Subcutaneous abdominal adipose tissue (tissue), 5 donors: ENCODE results near the gene WDR82.
A peak's percentile ranks its signal among the peaks of the same experiment; 100 is the strongest.

Experiments
- H3K27ac ChIP-seq: one replicate; pipeline ENCODE4 v1.7.0; 2013; ENCODE audit warnings: low read depth, mild to moderate bottlenecking, inconsistent platforms, low read length, moderate library complexity
- H3K27me3 ChIP-seq, 5 donors: one replicate each; pipeline ENCODE4 v1.7.0; 2013; ENCODE audit warnings: low read length in 5 of 5, inconsistent platforms in 1 of 5; ENCODE audit not compliant: control insufficient read depth in 5 of 5, insufficient read depth in 4 of 5
- H3K36me3 ChIP-seq, 5 donors: one replicate each; pipeline ENCODE4 v1.7.0; 2013; ENCODE audit warnings: low read length in 5 of 5; ENCODE audit not compliant: control insufficient read depth in 5 of 5, insufficient read depth in 5 of 5
- H3K4me1 ChIP-seq, 5 donors: one replicate each; pipeline ENCODE4 v1.7.0; 2013; ENCODE audit warnings: low read length in 5 of 5, mild to moderate bottlenecking in 3 of 5, moderate library complexity in 1 of 5; ENCODE audit not compliant: control insufficient read depth in 5 of 5, insufficient read depth in 5 of 5
- H3K4me3 ChIP-seq, 5 donors: one replicate each; pipeline ENCODE4 v1.7.0; 2013; ENCODE audit warnings: low read length in 5 of 5, low read depth in 1 of 5
- H3K9ac ChIP-seq, 5 donors: one replicate each; pipeline ENCODE4 v1.7.0; 2013; ENCODE audit warnings: low read length in 5 of 5, mild to moderate bottlenecking in 4 of 5, moderate library complexity in 3 of 5
- H3K9me3 ChIP-seq, 5 donors: one replicate each; pipeline ENCODE4 v1.7.0; 2013; ENCODE audit warnings: low read length in 5 of 5; ENCODE audit not compliant: control insufficient read depth in 5 of 5
- donor health status: healthy.
- donor health status: healthy.
- donor health status: healthy.
- donor health status: healthy.
- donor health status: healthy.

WDR82 gene

GRCh38 chr3:52248816-52249547 lies 29.5 kb downstream of the WDR82 start:
- Histone ChIP-seq H3K27me3 (no peaks in the 10 kb centered on the region), H3K36me3 (peaks cover 0 to 55% (median 44%) of the 10 kb centered on the region in 5 donors), H3K27ac (no peak overlapping the region), H3K4me3 (no peak overlapping the region), H3K4me1 (peaks cover 5 to 50% (median 42%) of the 10 kb centered on the region in 5 donors), H3K9me3 (no peaks in the 10 kb centered on the region), H3K9ac (no peak overlapping the region)

GRCh38 chr3:52248165-52248541 lies 30.3 kb downstream of the WDR82 start:
- peaks cover 0 to 3% (median 0%) of the 10 kb centered on the region in 5 donors for H3K9me3 ChIP-seq
- peak overlapping the region in 1 of 5 donors; percentile 21 for H3K9ac ChIP-seq
- H3K4me1 ChIP-seq: peaks cover 5 to 48% (median 38%) of the 10 kb centered on the region in 5 donors
- H3K27ac ChIP-seq: no peak overlapping the region
- no peak overlapping the region for H3K4me3 ChIP-seq
- peaks cover 0 to 47% (median 37%) of the 10 kb centered on the region in 5 donors for H3K36me3 ChIP-seq
- H3K27me3 ChIP-seq: no peaks in the 10 kb centered on the region

GRCh38 chr3:52247409-52248164 lies 30.9 kb downstream of the WDR82 start:
- Histone ChIP-seq H3K27ac (no peak overlapping the region), H3K4me1 (peaks cover 5 to 45% (median 35%) of the 10 kb centered on the region in 5 donors), H3K27me3 (no peaks in the 10 kb centered on the region), H3K9me3 (peaks cover 0 to 3% (median 0%) of the 10 kb centered on the region in 5 donors), H3K9ac (peak overlapping the region in 1 of 5 donors; percentile 21), H3K4me3 (peak overlapping the region in 2 of 5 donors; percentile 69 to 77), H3K36me3 (peaks cover 0 to 45% (median 34%) of the 10 kb centered on the region in 5 donors)

- peak overlapping the region; percentile 65 for H3K27ac ChIP-seq
Measured at GRCh38 chr3:52246728-52247408, 31.6 kb downstream of the WDR82 start.

GRCh38 chr3:52246264-52246620 lies 32.2 kb downstream of the WDR82 start:
- Histone ChIP-seq H3K4me3 (peak overlapping the region; percentile 69 to 78 (median 73)), H3K36me3 (peaks cover 0 to 36% (median 28%) of the 10 kb centered on the region in 5 donors), H3K4me1 (peaks cover 5 to 45% (median 35%) of the 10 kb centered on the region in 5 donors), H3K9ac (peak overlapping the region; percentile 50 to 79 (median 73)), H3K27ac (peak overlapping the region; percentile 65), H3K9me3 (peaks cover 0 to 3% (median 0%) of the 10 kb centered on the region in 5 donors), H3K27me3 (no peaks in the 10 kb centered on the region)

More at GRCh38 chr3:52246728-52247408, 31.6 kb downstream of the WDR82 start:
- Histone ChIP-seq H3K27me3 (no peaks in the 10 kb centered on the region), H3K4me3 (peak overlapping the region; percentile 69 to 78 (median 73)), H3K36me3 (peaks cover 0 to 42% (median 30%) of the 10 kb centered on the region in 5 donors), H3K9ac (peak overlapping the region in 2 of 5 donors; percentile 73 to 78), H3K4me1 (peaks cover 5 to 45% (median 35%) of the 10 kb centered on the region in 5 donors), H3K9me3 (peaks cover 0 to 3% (median 0%) of the 10 kb centered on the region in 5 donors)

GRCh38 chr3:52245322-52246263 lies 32.9 kb downstream of the WDR82 start, which contains the start of gene PPM1M:
TSS of gene PPM1M (plus strand) at chr3:52245759. CDS start at chr3:52245825, 66 bp downstream.
- peaks cover 5 to 50% (median 38%) of the 10 kb centered on the region in 5 donors for H3K4me1 ChIP-seq

GRCh38 chr3:52243791-52244628 lies 34.4 kb downstream of the WDR82 start:
- Histone ChIP-seq H3K4me1 (peaks cover 5 to 65% (median 47%) of the 10 kb centered on the region in 5 donors), H3K4me3 (peak overlapping the region in 1 of 5 donors; percentile 17), H3K27me3 (no peaks in the 10 kb centered on the region), H3K9me3 (peaks cover 0 to 3% (median 0%) of the 10 kb centered on the region in 5 donors), H3K9ac (no peak overlapping the region), H3K27ac (peak overlapping the region; percentile 30), H3K36me3 (peaks cover 0 to 14% (median 13%) of the 10 kb centered on the region in 5 donors)

More at GRCh38 chr3:52245322-52246263, 32.9 kb downstream of the WDR82 start, which contains the start of gene PPM1M:
- H3K27me3 ChIP-seq: no peaks in the 10 kb centered on the region
- peaks cover 0 to 30% (median 26%) of the 10 kb centered on the region in 5 donors for H3K36me3 ChIP-seq
- H3K9ac ChIP-seq: peak within 1 kb of the TSS; percentile 66 to 79 (median 78)
- peak within 1 kb of the TSS; percentile 65 for H3K27ac ChIP-seq
- H3K9me3 ChIP-seq: peaks cover 0 to 3% (median 0%) of the 10 kb centered on the region in 5 donors
- H3K4me3 ChIP-seq: peak within 1 kb of the TSS; percentile 69 to 78 (median 77)

- Histone ChIP-seq H3K4me1 (peaks cover 12 to 73% (median 61%) of the 10 kb centered on the region in 5 donors), H3K4me3 (no peak overlapping the region), H3K36me3 (no peaks in the 10 kb centered on the region), H3K27me3 (no peaks in the 10 kb centered on the region), H3K9me3 (peaks cover 0 to 3% (median 0%) of the 10 kb centered on the region in 5 donors), H3K27ac (no peak overlapping the region), H3K9ac (no peak overlapping the region)
Measured at GRCh38 chr3:52242039-52242438, 36.4 kb downstream of the WDR82 start.
